ENCODE data around the gene KRTAP4-1.

The KRTAP4-1 gene

GRCh38 chr17:41185001-41185400, 290 bp upstream of the KRTAP4-1 start:
- Histone ChIP-seq H3K27ac (ENCODE audit: low read length) (no peak overlapping the region), H3K4me3 (ENCODE audit: low read depth in 1 of 2, low read length in 2 of 2) (no peak overlapping the region), H2AFZ (ENCODE audit: low read depth, low read length) (no peak overlapping the region), H3K36me3 (ENCODE audit: insufficient read depth, low read length) (no peaks in the 10 kb centered on the region), H3K9ac (ENCODE audit: low read depth, low read length) (no peak overlapping the region), H3K27me3 (ENCODE audit: insufficient read depth, low read length, poor library complexity) (peaks cover 3% of the 10 kb centered on the region), H3K9me3 (ENCODE audit: insufficient read depth, low read length, severe bottlenecking) (no peaks in the 10 kb centered on the region), H3K4me2 (ENCODE audit: insufficient read depth, low read length) (no peak overlapping the region), H3K4me1 (ENCODE audit: insufficient read depth, low read length) (no peaks in the 10 kb centered on the region), H3K79me2 (ENCODE audit: insufficient read depth, low read length) (no peaks in the 10 kb centered on the region), H4K20me1 (ENCODE audit: insufficient read depth, low read length) (no peaks in the 10 kb centered on the region)
- DNase-seq (no peak), ATAC-seq (ENCODE audit: insufficient read depth, low read depth) (no peak)
- TF ChIP-seq EZH2 (IDR thresholded peaks at IDR 0.05; ENCODE audit: borderline replicate concordance, low read depth, low read length, severe bottlenecking) (no peak), CTCF (IDR thresholded peaks at IDR 0.05; ENCODE audit: borderline replicate concordance, extremely low read depth, low read length, poor library complexity, severe bottlenecking) (no peak)

GRCh38 chr17:41178843-41179616, 5.7 kb downstream of the KRTAP4-1 start:
- no peak overlapping the region for H3K9ac ChIP-seq (ENCODE audit: low read depth, low read length)
- H2AFZ ChIP-seq (ENCODE audit: low read depth, low read length): no peak overlapping the region
- DNase-seq (no peak), ATAC-seq (ENCODE audit: insufficient read depth, low read depth) (no peak)
- no peaks in the 10 kb centered on the region for H4K20me1 ChIP-seq (ENCODE audit: insufficient read depth, low read length)
- TF ChIP-seq EZH2 (IDR thresholded peaks at IDR 0.05; ENCODE audit: borderline replicate concordance, low read depth, low read length, severe bottlenecking) (no peak), CTCF (IDR thresholded peaks at IDR 0.05; ENCODE audit: borderline replicate concordance, extremely low read depth, low read length, poor library complexity, severe bottlenecking) (no peak)
- H3K27ac ChIP-seq (ENCODE audit: low read length): no peak overlapping the region
- no peaks in the 10 kb centered on the region for H3K9me3 ChIP-seq (ENCODE audit: insufficient read depth, low read length, severe bottlenecking)
- no peaks in the 10 kb centered on the region for H3K4me1 ChIP-seq (ENCODE audit: insufficient read depth, low read length)
- H3K4me2 ChIP-seq (ENCODE audit: insufficient read depth, low read length): no peak overlapping the region
- no peaks in the 10 kb centered on the region for H3K36me3 ChIP-seq (ENCODE audit: insufficient read depth, low read length)
- H3K4me3 ChIP-seq (ENCODE audit: low read depth in 1 of 2, low read length in 2 of 2): no peak overlapping the region
- no peaks in the 10 kb centered on the region for H3K79me2 ChIP-seq (ENCODE audit: insufficient read depth, low read length)
- peaks cover 15% of the 10 kb centered on the region for H3K27me3 ChIP-seq (ENCODE audit: insufficient read depth, low read length, poor library complexity)

GRCh38 chr17:41178341-41178740, 6.4 kb downstream of the KRTAP4-1 start:
- Histone ChIP-seq H3K36me3 (ENCODE audit: insufficient read depth, low read length) (no peaks in the 10 kb centered on the region), H4K20me1 (ENCODE audit: insufficient read depth, low read length) (no peaks in the 10 kb centered on the region), H3K4me2 (ENCODE audit: insufficient read depth, low read length) (no peak overlapping the region), H3K4me1 (ENCODE audit: insufficient read depth, low read length) (no peaks in the 10 kb centered on the region), H3K27ac (ENCODE audit: low read length) (no peak overlapping the region), H2AFZ (ENCODE audit: low read depth, low read length) (no peak overlapping the region), H3K4me3 (ENCODE audit: low read depth in 1 of 2, low read length in 2 of 2) (no peak overlapping the region), H3K9ac (ENCODE audit: low read depth, low read length) (no peak overlapping the region), H3K9me3 (ENCODE audit: insufficient read depth, low read length, severe bottlenecking) (no peaks in the 10 kb centered on the region), H3K79me2 (ENCODE audit: insufficient read depth, low read length) (no peaks in the 10 kb centered on the region), H3K27me3 (ENCODE audit: insufficient read depth, low read length, poor library complexity) (peaks cover 15% of the 10 kb centered on the region)
- DNase-seq: no peak
- no peak for TF ChIP-seq CTCF (IDR thresholded peaks at IDR 0.05; ENCODE audit: borderline replicate concordance, extremely low read depth, low read length, poor library complexity, severe bottlenecking)
- TF ChIP-seq EZH2 (IDR thresholded peaks at IDR 0.05; ENCODE audit: borderline replicate concordance, low read depth, low read length, severe bottlenecking): no peak
- ATAC-seq (ENCODE audit: insufficient read depth, low read depth): no peak
